ENCODE results near the gene ZFAND4.
A peak's percentile ranks its signal among the peaks of the same experiment; 100 is the strongest.
"Not testable (repeated sequence)": the region's sequence is repeated elsewhere in the genome, so short reads cannot be mapped to it uniquely, and the experiment has no call there.

Gene ZFAND4

GRCh38 chr10:45640049-45640448 lies 32.5 kb downstream of the ZFAND4 start:
- DNase-seq: no peak

- no peak for DNase-seq
These were observed 45.0 kb downstream of the ZFAND4 start for GRCh38 chr10:45627412-45628048.

- DNase-seq: no peak
These were observed 46.7 kb downstream of the ZFAND4 start for GRCh38 chr10:45625879-45626278.

- no peak for DNase-seq
These were observed 47.8 kb downstream of the ZFAND4 start for GRCh38 chr10:45624724-45625123.

GRCh38 chr10:45614869-45615268 lies 57.7 kb downstream of the ZFAND4 start:
- no peak for DNase-seq

GRCh38 chr10:45612741-45613140 lies 59.8 kb downstream of the ZFAND4 start:
- DNase-seq: no peak

GRCh38 chr10:45608052-45608451 lies 64.5 kb downstream of the ZFAND4 start:
- no peak for DNase-seq

- DNase-seq: no peak
These were observed 65.3 kb downstream of the ZFAND4 start for GRCh38 chr10:45607276-45607675.

GRCh38 chr10:45602836-45603235 lies 69.7 kb downstream of the ZFAND4 start:
- no peak for DNase-seq

- DNase-seq: no peak
These were observed 70.4 kb downstream of the ZFAND4 start for GRCh38 chr10:45602082-45602730.

GRCh38 chr10:45601254-45601930 lies 71.2 kb downstream of the ZFAND4 start:
- DNase-seq: not testable (repeated sequence)

- DNase-seq: not testable (repeated sequence)
These were observed 72.0 kb downstream of the ZFAND4 start for GRCh38 chr10:45600337-45601253.

GRCh38 chr10:45599646-45600045 lies 72.9 kb downstream of the ZFAND4 start:
- no peak for DNase-seq

- DNase-seq: no peak
These were observed 73.5 kb downstream of the ZFAND4 start for GRCh38 chr10:45599021-45599603.

- no peak for DNase-seq
These were observed 76.0 kb downstream of the ZFAND4 start for GRCh38 chr10:45596526-45596925.

GRCh38 chr10:45594276-45595157 lies 78.1 kb downstream of the ZFAND4 start:
- DNase-seq: peak; percentile 91

GRCh38 chr10:45593938-45594275 lies 78.7 kb downstream of the ZFAND4 start:
- DNase-seq: no peak

- no peak for DNase-seq
These were observed 79.6 kb downstream of the ZFAND4 start for GRCh38 chr10:45592926-45593325.

GRCh38 chr10:45592432-45592831 lies 80.1 kb downstream of the ZFAND4 start:
- DNase-seq: no peak

- DNase-seq: no peak
These were observed 81.3 kb downstream of the ZFAND4 start for GRCh38 chr10:45591280-45591679.

- DNase-seq: no peak
These were observed 82.7 kb downstream of the ZFAND4 start for GRCh38 chr10:45589868-45590267.

- DNase-seq: no peak
These were observed 83.6 kb downstream of the ZFAND4 start for GRCh38 chr10:45589009-45589408.

Measured in KG1 (cell line).